CD4-positive, alpha-beta T cell treated with Interleukin-21 for 1 hour (primary cell): ENCODE results near the gene UCK1.
A peak's percentile ranks its signal among the peaks of the same experiment; 100 is the strongest.

Experiments used
- DNase-seq: peaks from one replicate; pipeline ENCODE4 v3.0.0-alpha.2; 2020

UCK1 gene

GRCh38 chr9:131530920-131531832 is at the start of gene UCK1:
UCK1 (minus strand) TSS chr9:131531263; CDS start chr9:131531174, 89 bp downstream.
- DNase-seq, result peak; percentile 76

- no peak for DNase-seq
Measured at GRCh38 chr9:131580358-131580757, 49.3 kb upstream of the UCK1 start.

GRCh38 chr9:131579789-131580211 is 48.7 kb upstream of the UCK1 start:
- DNase-seq, result no peak

GRCh38 chr9:131578731-131579504 is 47.9 kb upstream of the UCK1 start:
- DNase-seq, result peak; percentile 59

- no peak for DNase-seq
Measured at GRCh38 chr9:131578021-131578420, 47.0 kb upstream of the UCK1 start.

- no peak for DNase-seq
Measured at GRCh38 chr9:131577005-131578000, 46.2 kb upstream of the UCK1 start.

GRCh38 chr9:131575946-131576853 is 45.1 kb upstream of the UCK1 start:
- no peak for DNase-seq

- no peak for DNase-seq
Measured at GRCh38 chr9:131574730-131575640, 43.9 kb upstream of the UCK1 start.

- DNase-seq, result no peak
Measured at GRCh38 chr9:131567910-131568309, 36.8 kb upstream of the UCK1 start.

GRCh38 chr9:131566158-131566557 is 35.1 kb upstream of the UCK1 start:
- DNase-seq, result no peak

- no peak for DNase-seq
Measured at GRCh38 chr9:131565369-131565768, 34.3 kb upstream of the UCK1 start.

- DNase-seq, result no peak
Measured at GRCh38 chr9:131562032-131562959, 31.2 kb upstream of the UCK1 start.

- no peak for DNase-seq
Measured at GRCh38 chr9:131559421-131560000, 28.4 kb upstream of the UCK1 start.

GRCh38 chr9:131557855-131558548 is 26.9 kb upstream of the UCK1 start:
- no peak for DNase-seq

- DNase-seq, result no peak
Measured at GRCh38 chr9:131555841-131556673, 25.0 kb upstream of the UCK1 start.

GRCh38 chr9:131554843-131555351 is 23.8 kb upstream of the UCK1 start:
- DNase-seq, result no peak
